ENCODE measurements around the gene HS6ST2.

The HS6ST2 gene

DNA sequence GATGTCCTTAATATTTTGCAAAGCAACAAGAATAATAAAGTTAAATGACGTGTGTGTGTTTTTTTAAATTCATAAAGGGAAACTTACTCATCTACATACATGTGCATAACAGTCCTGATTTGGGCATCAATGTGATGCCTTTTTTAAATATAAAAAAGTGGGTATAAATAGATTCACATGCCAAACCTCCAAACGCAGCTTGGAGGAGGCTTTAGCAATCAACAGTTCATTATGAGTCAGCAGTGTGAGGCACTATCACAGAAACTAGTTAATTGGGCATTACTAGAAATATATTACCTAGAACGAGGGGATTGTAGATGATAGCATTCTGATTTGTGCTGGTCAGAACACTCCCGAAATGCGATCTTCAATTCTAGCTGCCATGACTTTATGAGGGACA is 115.1 kb downstream of the HS6ST2 start:
- no peak for DNase-seq (ENCODE audit: low read depth)

- no peak for DNase-seq (ENCODE audit: low read depth)
These were observed 115.8 kb downstream of the HS6ST2 start for GRCh38 chrX:132842460-132843238.

GRCh38 chrX:132837967-132838366 is 120.5 kb downstream of the HS6ST2 start:
- no peak for DNase-seq (ENCODE audit: low read depth)

DNA sequence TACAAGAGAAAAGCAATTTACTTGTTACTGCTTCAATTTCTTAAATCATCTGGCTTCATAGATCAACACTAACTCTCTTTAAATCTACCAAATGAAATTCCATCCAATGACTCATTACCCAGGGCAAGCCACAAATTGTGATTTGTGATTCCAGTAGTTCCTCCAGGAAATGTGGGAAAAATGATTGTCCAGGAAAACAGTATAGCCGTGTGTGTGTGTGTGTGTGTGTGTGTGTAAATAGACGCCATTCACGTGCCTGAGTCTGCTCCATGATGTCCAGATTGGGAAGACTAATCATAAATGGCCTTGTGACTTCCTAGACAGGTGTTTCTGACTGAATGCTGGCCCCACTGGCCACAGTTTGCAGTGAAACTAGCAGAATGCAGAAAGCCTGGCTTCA is 121.3 kb downstream of the HS6ST2 start:
- no peak for DNase-seq (ENCODE audit: low read depth)

DNA sequence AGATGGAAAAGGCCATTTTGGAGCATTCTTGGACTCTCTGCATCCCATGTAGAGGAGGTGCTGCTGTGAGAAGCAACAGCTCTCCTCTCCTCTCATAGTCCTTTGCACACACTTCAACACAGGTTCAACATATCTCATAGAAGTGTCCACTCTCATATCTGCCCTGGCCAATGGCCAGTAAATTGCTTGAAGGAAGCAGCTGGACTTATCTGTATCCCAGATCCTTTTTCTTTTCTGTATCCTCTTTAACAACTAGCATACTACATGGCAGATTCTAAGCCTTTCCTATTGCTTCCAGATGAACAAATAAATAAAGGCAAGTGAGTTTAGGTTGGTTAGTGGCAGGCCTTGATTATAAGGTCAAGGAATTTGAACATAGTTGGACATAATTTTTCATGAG is 122.0 kb downstream of the HS6ST2 start:
- DNase-seq (ENCODE audit: low read depth), result no peak

GRCh38 chrX:132834741-132835140 is 123.7 kb downstream of the HS6ST2 start:
- no peak for DNase-seq (ENCODE audit: low read depth)

- DNase-seq (ENCODE audit: low read depth), result no peak
These were observed 124.3 kb downstream of the HS6ST2 start for GRCh38 chrX:132834109-132834508.

- DNase-seq (ENCODE audit: low read depth), result no peak
These were observed 125.1 kb downstream of the HS6ST2 start for GRCh38 chrX:132833373-132833772.

DNA sequence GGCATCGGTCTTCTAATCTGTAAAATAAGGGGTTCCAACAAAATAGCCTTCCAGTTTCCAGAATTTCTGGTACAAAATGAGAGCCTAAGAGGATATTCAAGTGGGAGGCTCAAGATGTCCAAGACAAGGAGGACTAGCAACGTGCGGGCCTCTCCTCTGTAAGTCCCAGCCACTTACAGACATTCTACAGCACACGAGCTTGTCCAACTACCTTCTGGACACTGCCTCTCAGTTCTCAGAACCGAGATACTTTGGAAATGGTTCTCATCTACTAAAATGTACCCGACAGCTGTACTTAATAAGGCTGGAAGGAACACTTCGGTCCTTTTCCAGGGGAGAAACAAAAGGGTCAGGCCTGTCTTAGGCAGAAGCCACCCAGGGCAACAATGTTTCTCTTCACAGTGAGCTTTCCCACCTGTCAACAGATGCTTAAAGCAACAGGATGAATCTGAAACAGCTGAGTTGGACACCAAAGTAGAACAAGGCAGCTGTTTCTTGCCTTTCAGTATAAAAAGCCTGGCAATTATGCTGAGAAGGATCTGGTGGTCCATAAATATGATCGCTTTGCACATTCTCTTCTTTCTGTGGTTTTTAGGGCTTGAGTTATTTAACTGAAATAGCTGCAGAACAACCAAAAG is 127.0 kb downstream of the HS6ST2 start:
- no peak for DNase-seq (ENCODE audit: low read depth)

DNA sequence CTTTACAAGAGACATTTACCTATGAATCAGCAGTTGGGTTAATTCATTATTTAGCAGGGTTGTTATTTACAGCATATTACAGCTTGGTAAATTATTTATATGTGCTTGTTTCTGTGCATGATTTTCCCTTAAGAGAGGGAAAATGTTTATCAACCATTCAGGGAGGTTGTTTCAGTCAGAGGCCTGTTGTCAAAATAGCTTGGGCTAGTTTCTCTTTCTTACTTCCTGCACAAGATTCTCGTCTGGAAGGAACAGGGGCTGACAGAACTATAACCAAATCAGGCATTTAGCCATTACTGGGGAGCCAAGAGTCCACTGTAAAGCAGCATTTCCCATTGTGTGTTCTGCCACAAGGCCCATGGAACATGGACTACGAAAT is 135.8 kb downstream of the HS6ST2 start:
- no peak for DNase-seq (ENCODE audit: low read depth)

DNA sequence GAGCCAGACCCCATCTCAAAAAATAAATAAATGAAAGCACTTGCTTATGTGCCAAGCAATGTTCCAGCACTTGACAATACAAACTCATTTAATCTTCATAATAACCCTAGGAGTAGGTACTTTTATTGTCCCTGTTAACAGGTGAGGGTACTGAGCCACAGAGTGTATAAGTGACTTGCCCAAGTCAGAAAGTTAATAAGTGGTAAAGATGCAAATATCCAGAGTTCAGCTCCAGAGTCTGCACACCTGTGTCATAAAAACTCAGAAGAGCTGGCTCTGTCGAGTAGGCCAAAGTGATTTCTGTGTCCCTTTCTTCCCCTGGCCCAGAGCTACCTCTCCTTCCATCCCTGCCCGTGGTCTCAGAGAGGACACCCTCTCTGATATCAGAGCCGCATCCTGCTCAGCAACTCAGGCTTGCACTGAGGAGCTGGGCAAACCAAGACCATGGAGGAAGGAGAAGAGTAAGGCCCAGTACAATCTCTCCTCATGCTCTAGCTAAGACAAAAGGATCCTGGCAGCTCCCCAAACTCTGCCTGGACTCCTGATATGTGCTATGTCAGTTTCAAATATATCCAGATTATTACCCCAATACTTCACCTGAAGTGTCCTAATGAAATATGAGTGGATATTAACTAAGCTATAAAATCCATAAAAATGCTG is 136.3 kb downstream of the HS6ST2 start:
- DNase-seq (ENCODE audit: low read depth), result no peak

GRCh38 chrX:132820675-132821074 is 137.8 kb downstream of the HS6ST2 start:
- DNase-seq (ENCODE audit: low read depth), result no peak

DNA sequence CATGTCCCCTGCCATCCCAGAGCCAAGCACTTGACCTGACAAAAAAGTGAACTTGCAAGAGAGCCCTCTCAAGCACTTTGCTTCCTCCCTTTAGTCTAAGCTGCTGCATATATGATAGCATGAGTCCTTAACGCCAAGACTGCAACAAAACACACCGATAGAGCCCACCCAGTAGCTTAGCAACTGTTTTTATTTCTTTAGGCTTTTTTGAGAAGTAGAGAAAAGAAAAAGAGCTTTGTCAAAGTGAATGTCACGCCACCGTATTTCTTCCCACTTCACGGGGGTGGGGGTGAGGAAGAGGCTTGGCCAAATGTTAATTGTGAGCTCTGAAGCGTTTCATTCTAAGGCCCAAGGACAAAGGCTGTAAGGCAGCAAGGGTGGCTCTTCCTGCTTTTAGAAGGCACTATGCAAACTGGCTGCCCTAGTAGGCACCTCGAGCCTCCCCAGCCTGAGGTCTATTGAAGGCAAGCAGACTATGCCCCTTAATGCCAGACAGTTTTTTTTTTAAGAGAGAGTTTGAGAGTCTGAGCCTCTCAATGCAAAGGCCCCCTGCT is 138.6 kb downstream of the HS6ST2 start:
- no peak for DNase-seq (ENCODE audit: low read depth)

GRCh38 chrX:132818638-132819037 is 139.8 kb downstream of the HS6ST2 start:
- no peak for DNase-seq (ENCODE audit: low read depth)

DNA sequence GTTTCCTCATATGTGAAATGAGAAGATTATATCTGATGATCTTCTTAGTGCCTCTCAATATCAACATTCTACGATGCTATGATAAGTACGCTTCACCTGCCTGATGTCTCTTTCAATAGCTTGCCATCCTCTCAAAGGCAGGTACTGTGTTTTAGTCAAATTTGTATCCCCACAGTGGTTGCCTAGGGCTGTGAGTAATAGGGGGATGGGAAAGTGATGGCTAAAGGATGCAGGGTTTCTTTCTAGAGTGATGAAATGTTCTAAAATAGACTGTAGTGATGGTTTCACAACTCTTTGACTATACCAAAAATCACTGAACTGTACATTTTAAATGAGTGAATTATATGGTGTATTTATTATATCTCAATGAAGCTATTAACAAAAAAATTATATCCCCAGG is 142.8 kb downstream of the HS6ST2 start:
- DNase-seq (ENCODE audit: low read depth), result no peak

DNA sequence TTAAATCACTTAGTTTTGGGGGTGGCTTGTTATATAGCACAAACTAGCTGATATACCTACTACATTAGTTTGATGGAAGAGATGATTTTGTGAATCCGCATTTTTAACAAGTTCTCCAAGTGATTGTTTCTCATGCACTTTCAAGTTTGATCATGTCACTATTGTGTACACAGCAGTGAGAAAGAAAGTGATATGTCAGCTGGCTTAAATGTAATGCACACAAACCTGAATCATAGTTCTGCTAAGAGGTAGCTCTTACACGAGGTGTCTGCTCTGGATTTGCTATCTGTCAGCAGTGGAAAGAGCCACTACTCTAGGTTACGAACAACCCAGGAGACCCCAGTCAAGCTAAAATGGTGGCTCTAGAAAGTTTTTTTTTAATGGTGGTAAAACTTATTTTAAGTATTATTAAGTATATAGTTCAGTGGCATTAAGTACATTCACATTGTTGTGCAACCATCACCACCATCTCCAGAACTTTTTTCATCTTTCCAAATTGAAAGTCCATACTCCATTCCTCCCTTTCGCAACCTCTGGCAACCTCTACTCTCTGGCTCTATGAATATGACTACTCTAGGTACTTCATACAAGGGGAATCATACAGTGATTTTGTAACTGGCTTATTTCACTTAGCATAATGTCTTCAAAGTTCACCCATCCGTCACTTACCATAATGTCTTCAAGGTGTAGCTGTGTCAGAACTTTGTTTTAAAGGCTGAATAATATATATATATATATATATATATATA is 147.3 kb downstream of the HS6ST2 start:
- no peak for DNase-seq (ENCODE audit: low read depth)

- no peak for DNase-seq (ENCODE audit: low read depth)
These were observed 147.9 kb downstream of the HS6ST2 start for GRCh38 chrX:132810488-132810887.

DNA sequence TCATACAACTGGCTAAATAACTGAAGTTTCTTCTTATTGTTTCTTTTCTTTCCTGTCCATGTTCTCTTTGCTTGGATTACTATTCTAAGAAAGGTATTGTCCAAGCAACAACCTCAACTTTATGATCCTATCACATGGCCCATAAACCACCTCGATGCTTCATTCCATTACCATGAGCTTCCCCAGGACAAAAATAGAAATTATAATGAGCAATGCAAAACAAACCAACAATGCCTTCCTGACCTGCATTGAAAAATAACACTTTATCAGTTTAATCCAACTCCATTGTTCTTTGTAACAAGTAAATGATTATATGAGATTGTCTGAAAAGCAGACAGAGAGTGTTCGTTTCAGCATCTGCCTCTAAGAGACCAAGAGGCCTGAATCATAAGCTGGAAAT is 148.8 kb downstream of the HS6ST2 start:
- DNase-seq (ENCODE audit: low read depth), result no peak

DNA sequence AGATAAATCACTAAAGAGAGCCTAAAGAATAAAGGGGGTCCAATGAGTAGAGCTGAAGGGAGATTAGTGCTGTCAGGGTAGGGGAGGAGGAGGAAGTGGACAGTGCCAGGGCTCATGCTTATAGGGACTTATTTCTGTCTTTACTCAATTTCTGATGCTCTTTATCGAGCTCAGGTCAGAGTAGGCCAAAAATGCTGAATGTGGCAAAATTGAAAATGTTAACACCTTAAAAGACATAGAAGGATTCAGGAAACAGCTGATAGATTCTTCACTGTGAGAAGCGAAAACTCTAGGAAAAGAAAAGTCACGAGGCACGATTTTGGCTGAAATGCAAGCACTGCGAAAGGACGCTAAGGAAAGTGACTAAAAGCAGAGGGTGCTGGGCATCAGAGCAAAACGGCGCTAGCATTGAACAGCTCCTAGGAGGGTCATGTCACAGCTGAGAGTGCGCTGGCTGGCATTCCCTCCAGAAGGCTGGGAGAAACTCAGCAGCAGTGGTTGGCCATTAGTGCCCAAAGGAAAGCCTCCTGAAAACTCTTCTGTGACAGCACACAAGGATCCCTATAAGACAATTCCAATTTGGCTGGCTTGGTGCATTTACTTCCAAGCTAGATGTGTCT is 150.9 kb downstream of the HS6ST2 start:
- no peak for DNase-seq (ENCODE audit: low read depth)

DNA sequence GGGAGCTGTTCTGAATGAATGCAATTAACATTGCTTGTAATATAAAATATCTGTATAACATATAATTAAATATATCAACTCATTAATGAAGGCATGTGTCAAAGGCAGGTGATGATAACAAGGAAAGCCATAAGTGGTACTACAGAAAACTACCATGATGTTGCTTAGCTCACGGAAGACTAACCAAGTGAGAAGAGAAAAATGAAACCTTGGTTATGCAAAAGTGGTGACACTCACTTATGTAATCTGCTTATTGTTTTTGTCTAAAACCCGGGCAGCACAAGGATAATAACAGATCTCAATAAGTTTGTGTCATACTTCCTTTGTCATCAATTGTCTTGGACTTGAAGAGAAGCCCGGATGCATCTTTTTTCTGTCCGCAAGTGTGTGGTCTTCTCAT is 156.4 kb downstream of the HS6ST2 start:
- DNase-seq (ENCODE audit: low read depth), result no peak

GRCh38 chrX:132795181-132795580 is 163.2 kb downstream of the HS6ST2 start:
- DNase-seq (ENCODE audit: low read depth), result no peak

- no peak for DNase-seq (ENCODE audit: low read depth)
These were observed 166.7 kb downstream of the HS6ST2 start for GRCh38 chrX:132791714-132792113.
